IPS DF 6.9 (cell line): ENCODE measurements around the gene TLCD3B.

ENCODE experiments used
- DNase-seq: peaks from one replicate; pipeline ENCODE4 v3.0.0-alpha.2; 2013; ENCODE audit warnings: low read depth, low spot score
- H3K27ac ChIP-seq: one replicate; pipeline ENCODE4 v1.5.1; 2013; ENCODE audit warnings: low read length, control low read depth
- H3K27me3 ChIP-seq: 2 replicates; pipeline ENCODE4 v1.6.1; 2013; ENCODE audit warnings: mild to moderate bottlenecking, low read length; ENCODE audit not compliant: control insufficient read depth, insufficient read depth
- H3K36me3 ChIP-seq: 2 replicates; pipeline ENCODE4 v1.6.1; 2013; ENCODE audit warnings: low read length; ENCODE audit not compliant: control insufficient read depth, insufficient read depth
- H3K4me1 ChIP-seq: 2 replicates; pipeline ENCODE4 v1.6.1; 2013; ENCODE audit warnings: low read length; ENCODE audit not compliant: control insufficient read depth, insufficient read depth
- H3K4me3 ChIP-seq: 2 replicates; pipeline ENCODE4 v1.5.1; 2013; ENCODE audit warnings: mild to moderate bottlenecking, low read length
- H3K9me3 ChIP-seq: 2 replicates; pipeline ENCODE4 v1.6.1; 2013; ENCODE audit warnings: low read length, inconsistent platforms; ENCODE audit not compliant: control insufficient read depth, insufficient read depth
- WGBS: extraction: QIAGEN DNeasy Blood & Tissue Kit; methylation state at CpG from one replicate; pipeline ENCODE4 v1.1.7; 2013; ENCODE audit warnings: mixed read lengths, missing lambda C conversion rate; ENCODE audit not compliant: insufficient read length, insufficient coverage; 5-methylcytosine and 5-hydroxymethylcytosine counted together

Gene TLCD3B

DNA sequence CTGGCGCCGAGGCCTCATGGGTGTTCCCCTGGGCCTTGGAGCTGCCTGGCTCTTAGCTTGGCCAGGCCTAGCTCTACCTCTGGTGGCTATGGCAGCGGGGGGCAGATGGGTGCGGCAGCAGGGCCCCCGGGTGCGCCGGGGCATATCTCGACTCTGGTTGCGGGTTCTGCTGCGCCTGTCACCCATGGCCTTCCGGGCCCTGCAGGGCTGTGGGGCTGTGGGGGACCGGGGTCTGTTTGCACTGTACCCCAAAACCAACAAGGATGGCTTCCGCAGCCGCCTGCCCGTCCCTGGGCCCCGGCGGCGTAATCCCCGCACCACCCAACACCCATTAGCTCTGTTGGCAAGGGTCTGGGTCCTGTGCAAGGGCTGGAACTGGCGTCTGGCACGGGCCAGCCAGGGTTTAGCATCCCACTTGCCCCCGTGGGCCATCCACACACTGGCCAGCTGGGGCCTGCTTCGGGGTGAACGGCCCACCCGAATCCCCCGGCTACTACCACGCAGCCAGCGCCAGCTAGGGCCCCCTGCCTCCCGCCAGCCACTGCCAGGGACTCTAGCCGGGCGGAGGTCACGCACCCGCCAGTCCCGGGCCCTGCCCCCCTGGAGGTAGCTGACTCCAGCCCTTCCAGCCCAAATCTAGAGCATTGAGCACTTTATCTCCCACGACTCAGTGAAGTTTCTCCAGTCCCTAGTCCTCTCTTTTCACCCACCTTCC is 43.5 kb downstream of the TLCD3B start:
- no CpG with 5 or more reads among the region's 35 CpGs for WGBS
- Histone ChIP-seq H3K27me3 (no peaks in the 10 kb centered on the region), H3K9me3 (no peaks in the 10 kb centered on the region), H3K4me1 (no peaks in the 10 kb centered on the region), H3K36me3 (peaks cover 35% of the 10 kb centered on the region), H3K27ac (no peak overlapping the region), H3K4me3 (no peak overlapping the region)
- no peak for DNase-seq

DNA sequence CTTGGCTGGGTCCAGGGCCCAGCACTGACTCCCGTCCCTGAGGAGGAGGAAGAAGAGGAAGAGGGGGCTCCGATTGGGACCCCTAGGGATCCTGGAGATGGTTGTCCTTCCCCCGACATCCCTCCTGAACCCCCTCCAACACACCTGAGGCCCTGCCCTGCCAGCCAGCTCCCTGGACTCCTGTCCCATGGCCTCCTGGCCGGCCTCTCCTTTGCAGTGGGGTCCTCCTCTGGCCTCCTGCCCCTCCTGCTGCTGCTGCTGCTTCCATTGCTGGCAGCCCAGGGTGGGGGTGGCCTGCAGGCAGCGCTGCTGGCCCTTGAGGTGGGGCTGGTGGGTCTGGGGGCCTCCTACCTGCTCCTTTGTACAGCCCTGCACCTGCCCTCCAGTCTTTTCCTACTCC is 44.1 kb downstream of the TLCD3B start:
- H3K9me3 ChIP-seq, result no peaks in the 10 kb centered on the region
- WGBS, result no CpG with 5 or more reads among the region's 5 CpGs

DNA sequence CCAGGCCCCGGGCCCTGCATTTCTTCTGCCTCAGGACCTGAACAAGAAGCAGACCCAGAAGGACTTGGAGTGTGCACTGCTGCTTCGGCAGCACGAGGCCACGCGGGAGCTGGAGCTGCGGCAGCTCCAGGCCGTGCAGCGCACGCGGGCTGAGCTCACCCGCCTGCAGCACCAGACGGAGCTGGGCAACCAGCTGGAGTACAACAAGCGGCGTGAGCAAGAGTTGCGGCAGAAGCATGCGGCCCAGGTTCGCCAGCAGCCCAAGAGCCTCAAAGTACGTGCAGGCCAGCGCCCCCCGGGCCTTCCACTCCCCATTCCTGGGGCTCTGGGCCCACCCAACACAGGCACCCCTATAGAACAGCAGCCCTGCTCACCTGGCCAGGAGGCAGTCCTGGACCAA is 44.8 kb downstream of the TLCD3B start:
- no peaks in the 10 kb centered on the region for H3K4me1 ChIP-seq
- no CpG with 5 or more reads among the region's 20 CpGs for WGBS
- no peaks in the 10 kb centered on the region for H3K27me3 ChIP-seq
- H3K36me3 ChIP-seq, result peaks cover 40% of the 10 kb centered on the region
- no peaks in the 10 kb centered on the region for H3K9me3 ChIP-seq
- no peak for DNase-seq
- no peak overlapping the region for H3K4me3 ChIP-seq
- no peak overlapping the region for H3K27ac ChIP-seq

More for the DNA sequence above, 44.1 kb downstream of the TLCD3B start:
- no peak overlapping the region for H3K4me3 ChIP-seq
- no peak overlapping the region for H3K27ac ChIP-seq
- no peak for DNase-seq
- no peaks in the 10 kb centered on the region for H3K27me3 ChIP-seq
- H3K36me3 ChIP-seq, result peaks cover 34% of the 10 kb centered on the region
- H3K4me1 ChIP-seq, result no peaks in the 10 kb centered on the region

DNA sequence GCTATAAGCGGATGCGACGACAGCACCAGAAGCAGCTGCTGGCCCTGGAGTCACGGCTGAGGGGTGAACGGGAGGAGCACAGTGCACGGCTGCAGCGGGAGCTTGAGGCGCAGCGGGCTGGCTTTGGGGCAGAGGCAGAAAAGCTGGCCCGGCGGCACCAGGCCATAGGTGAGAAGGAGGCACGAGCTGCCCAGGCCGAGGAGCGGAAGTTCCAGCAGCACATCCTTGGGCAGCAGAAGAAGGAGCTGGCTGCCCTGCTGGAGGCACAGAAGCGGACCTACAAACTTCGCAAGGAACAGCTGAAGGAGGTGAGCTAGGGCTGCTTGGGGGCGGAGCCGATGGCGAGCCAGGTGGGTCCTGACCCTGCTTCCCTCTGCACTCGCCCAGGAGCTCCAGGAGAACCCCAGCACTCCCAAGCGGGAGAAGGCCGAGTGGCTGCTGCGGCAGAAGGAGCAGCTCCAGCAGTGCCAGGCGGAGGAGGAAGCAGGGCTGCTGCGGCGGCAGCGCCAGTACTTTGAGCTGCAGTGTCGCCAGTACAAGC is 45.7 kb downstream of the TLCD3B start:
- Histone ChIP-seq H3K4me1 (no peaks in the 10 kb centered on the region), H3K9me3 (no peaks in the 10 kb centered on the region), H3K4me3 (no peak overlapping the region), H3K27me3 (no peaks in the 10 kb centered on the region), H3K27ac (no peak overlapping the region), H3K36me3 (peaks cover 39% of the 10 kb centered on the region)
- DNase-seq, result no peak
- no CpG with 5 or more reads among the region's 28 CpGs for WGBS

DNA sequence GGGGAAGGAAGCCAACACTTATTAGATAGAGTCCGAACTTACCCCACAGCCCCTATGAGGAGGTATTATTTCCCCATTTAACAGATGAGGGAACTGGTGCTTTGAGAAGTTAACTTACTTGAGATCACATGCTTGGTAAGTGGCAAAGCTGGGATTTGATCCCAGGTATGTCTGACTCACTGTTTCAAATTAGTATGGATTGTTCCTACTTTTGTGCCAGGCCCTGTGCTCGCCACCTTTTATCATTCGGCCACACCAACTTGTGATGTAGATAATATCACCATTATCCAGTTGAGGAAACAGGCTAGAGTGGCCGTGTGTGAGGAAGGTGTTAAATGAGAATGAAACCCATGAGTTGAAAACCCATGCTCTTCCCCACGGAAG is 46.3 kb downstream of the TLCD3B start:
- Histone ChIP-seq H3K36me3 (peaks cover 39% of the 10 kb centered on the region), H3K27me3 (no peaks in the 10 kb centered on the region), H3K4me3 (no peak overlapping the region), H3K4me1 (no peaks in the 10 kb centered on the region), H3K27ac (no peak overlapping the region), H3K9me3 (no peaks in the 10 kb centered on the region)
- no CpG with 5 or more reads among the region's 5 CpGs for WGBS
- no peak for DNase-seq

DNA sequence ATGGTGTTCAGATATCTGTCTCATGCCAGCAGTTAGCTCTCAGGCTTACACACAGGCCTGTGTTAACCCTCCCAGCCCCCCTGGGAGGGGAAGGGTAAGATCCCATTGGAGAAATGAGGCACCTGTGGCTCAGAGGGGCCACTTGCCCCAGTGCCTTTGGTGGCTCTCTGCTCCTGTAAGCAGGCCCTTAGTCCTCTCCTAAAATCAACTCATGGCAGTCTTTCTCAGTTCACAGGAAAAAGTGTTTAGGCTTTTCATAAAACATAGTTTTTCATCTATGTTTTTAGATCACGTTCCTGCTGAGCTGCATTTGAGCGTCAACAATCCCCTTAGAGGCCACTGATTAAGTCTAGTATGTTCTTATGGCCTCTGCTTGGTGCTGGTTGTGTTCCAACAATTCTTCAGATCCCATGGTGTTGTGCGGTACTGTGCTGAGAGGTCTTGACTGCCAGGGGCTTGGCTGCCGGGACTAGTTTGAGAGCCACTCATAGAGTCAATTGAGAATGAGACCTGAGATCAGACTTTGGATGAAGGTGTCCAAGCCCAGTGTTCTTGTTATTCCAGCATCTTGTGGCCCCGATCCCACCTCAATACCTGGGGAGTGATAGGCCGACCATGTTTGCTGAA is 46.8 kb downstream of the TLCD3B start:
- H3K9me3 ChIP-seq, result no peaks in the 10 kb centered on the region
- no peaks in the 10 kb centered on the region for H3K27me3 ChIP-seq
- H3K27ac ChIP-seq, result no peak overlapping the region
- WGBS, result no CpG with 5 or more reads among the region's 6 CpGs
- H3K4me3 ChIP-seq, result no peak overlapping the region
- DNase-seq, result no peak
- H3K4me1 ChIP-seq, result no peaks in the 10 kb centered on the region
- peaks cover 40% of the 10 kb centered on the region for H3K36me3 ChIP-seq

DNA sequence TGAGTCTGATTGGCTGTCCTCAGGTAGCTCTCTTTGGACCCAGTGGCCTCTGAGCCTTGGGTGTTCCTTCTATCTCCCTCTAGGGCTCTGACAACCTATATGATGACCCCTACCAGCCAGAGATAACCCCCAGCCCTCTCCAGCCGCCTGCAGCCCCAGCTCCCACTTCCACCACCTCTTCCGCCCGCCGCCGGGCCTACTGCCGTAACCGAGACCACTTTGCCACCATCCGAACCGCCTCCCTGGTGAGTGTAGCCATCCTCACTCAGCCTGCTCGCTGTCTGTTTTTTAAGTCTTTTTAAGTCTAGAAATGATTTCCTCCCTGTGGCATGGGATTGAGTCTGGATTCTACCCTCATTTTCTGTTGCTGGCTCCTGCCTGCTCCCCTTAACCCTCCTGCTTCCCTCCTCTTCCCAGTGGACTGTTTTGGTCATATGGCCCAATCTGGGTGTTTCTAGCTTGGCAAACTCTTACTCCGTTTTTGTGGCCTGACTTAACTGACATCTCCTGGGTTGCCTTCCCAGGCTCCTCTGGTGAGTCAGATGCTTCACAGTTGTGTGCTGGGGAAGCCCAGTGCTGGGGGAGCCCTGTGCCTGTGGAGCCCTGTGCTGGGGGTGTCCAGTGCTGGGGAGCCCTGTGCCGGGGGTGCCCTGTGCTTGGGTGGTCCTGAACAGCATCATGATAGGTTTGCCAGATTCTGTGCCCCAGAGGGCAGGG is 47.5 kb downstream of the TLCD3B start:
- WGBS, result no CpG with 5 or more reads among the region's 12 CpGs
- DNase-seq, result no peak
- no peak overlapping the region for H3K27ac ChIP-seq
- H3K4me1 ChIP-seq, result no peaks in the 10 kb centered on the region
- H3K27me3 ChIP-seq, result no peaks in the 10 kb centered on the region
- peaks cover 45% of the 10 kb centered on the region for H3K36me3 ChIP-seq
- no peak overlapping the region for H3K4me3 ChIP-seq
- H3K9me3 ChIP-seq, result no peaks in the 10 kb centered on the region

DNA sequence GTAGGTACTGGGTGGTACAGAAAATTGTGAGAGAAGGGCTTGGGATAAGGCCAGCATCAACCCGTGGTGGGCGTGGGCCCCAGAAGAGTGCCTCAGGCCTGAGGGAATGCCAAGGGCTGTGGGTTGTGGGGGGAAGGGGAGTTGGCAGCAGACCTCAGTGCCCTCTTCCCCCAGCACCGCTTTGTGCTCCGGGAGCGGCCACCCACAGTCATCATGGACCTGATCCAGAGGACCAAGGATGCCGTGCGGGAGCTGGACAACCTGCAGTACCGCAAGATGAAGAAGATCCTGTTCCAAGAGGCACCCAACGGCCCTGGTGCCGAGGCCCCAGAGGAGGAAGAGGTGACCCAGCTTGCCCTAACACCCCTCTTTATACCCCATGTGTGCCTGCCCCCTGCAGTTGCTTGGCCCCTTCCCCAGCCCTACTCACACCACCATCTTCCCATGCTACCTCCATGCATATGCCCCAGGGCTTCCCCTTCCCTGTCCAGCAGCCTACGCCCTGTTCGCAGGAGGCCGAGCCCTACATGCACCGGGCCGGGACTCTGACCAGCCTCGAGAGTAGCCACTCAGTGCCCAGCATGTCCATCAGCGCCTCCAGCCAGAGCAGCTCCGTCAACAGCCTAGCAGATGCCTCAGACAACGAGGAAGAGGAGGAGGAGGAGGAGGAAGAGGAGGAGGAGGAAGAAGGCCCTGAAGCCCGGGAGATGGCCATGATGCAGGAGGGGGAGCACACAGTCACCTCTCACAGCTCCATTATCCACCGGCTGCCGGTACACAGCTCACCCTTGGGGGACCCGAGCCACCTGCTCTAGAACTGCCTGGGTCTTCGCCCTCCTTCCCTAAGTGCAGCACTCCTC is 48.3 kb downstream of the TLCD3B start:
- no peaks in the 10 kb centered on the region for H3K9me3 ChIP-seq
- no peaks in the 10 kb centered on the region for H3K27me3 ChIP-seq
- peaks cover 46% of the 10 kb centered on the region for H3K36me3 ChIP-seq
- DNase-seq, result no peak
- no CpG with 5 or more reads among the region's 24 CpGs for WGBS
- no peaks in the 10 kb centered on the region for H3K4me1 ChIP-seq
- no peak overlapping the region for H3K27ac ChIP-seq
- H3K4me3 ChIP-seq, result no peak overlapping the region

DNA sequence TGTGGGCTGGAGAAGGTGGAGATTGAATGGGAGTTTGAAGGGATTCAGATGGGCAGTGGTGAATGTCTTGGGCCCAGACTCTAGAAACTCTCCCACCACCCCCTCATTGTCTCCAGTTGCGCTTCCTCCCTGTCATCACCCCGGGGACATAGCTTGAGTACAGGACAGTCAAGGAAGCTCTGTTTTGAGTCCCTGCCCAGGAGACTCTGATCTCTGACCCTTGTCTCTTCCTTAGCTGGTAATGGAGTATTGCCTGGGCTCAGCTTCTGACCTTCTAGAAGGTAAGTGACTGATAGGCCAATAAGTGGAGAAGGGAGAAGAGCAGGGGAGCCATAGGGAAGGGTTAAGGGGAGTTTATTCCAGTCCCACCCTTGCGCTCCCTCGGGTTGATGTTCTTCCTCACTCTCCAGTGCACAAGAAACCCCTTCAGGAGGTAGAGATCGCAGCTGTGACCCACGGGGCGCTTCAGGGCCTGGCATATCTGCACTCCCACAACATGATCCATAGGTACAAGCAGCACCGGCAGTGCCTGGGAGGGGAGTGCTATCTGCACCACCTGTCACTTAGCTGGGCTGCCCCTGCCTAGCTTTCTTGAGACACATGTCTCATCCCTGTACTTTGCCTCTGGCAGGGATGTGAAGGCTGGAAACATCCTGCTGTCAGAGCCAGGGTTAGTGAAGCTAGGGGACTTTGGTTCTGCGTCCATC is 52.4 kb downstream of the TLCD3B start:
- no peak overlapping the region for H3K4me3 ChIP-seq

More for the DNA sequence above, 52.4 kb downstream of the TLCD3B start:
- H3K9me3 ChIP-seq, result no peaks in the 10 kb centered on the region
- H3K36me3 ChIP-seq, result peaks cover 29% of the 10 kb centered on the region
- no peak for DNase-seq
- H3K4me1 ChIP-seq, result 0 out of 2 replicates have a peak, but pooled peaks cover 4% of the 10 kb centered on the region
- no peaks in the 10 kb centered on the region for H3K27me3 ChIP-seq
- H3K27ac ChIP-seq, result no peak overlapping the region
- WGBS, result no CpG with 5 or more reads among the region's 9 CpGs
